Prostate gland (tissue), 2 donors: Measurements from ENCODE around the gene RAB6C. TPM values are rescaled to one million over a fixed set of nuclear protein-coding genes. Genes with fewer than 3 reads are reported as not detected.
"Not testable (repeated sequence)": the region's sequence is repeated elsewhere in the genome, so short reads cannot be mapped to it uniquely, and the experiment has no call there.

ENCODE experiments used
- DNase-seq: peaks from one replicate; pipeline ENCODE4 v3.0.0-alpha.2; 2019; ENCODE audit warnings: low spot score
- H3K27ac ChIP-seq, 2 donors: fragments of 200-600 bp; sonication (generic); 2 replicates each; pipeline ENCODE4 v1.5.1; 2017 to 2019
- H3K27me3 ChIP-seq: fragments of 200-600 bp; sonication (generic); replicated peaks from 2 replicates; pipeline ENCODE4 v1.5.1; 2019; ENCODE audit not compliant: insufficient read depth
- H3K36me3 ChIP-seq, 2 donors: fragments of 200-600 bp; sonication (generic); 1 replicate in 1 of 2; 2 replicates in 1 of 2; pipeline versions ENCODE4 v1.5.1 to v1.8.1; 2017 to 2019
- H3K4me1 ChIP-seq: fragments of 200-600 bp; sonication (generic); replicated peaks from 2 replicates; pipeline ENCODE4 v1.5.1; 2019
- H3K4me3 ChIP-seq, 2 donors: fragments of 200-600 bp; sonication (generic); 2 replicates each; pipeline ENCODE4 v1.5.1; 2017 to 2019
- H3K9me3 ChIP-seq: fragments of 200-600 bp; sonication (generic); 2 replicates; pipeline ENCODE4 v1.5.1; 2017
- CTCF ChIP-seq, 4 experiments: fragments of 200-600 bp in 2 of 4; fragments of 450-650 bp in 2 of 4; sonication (generic) in 2 of 4; IDR thresholded peaks; 1 replicate in 3 of 4; 2 replicates in 1 of 4; pipeline ENCODE4 v1.5.1; 2016 to 2019; ENCODE audit warnings: antibody characterized with exemption in 4 of 4, mild to moderate bottlenecking in 2 of 4, moderate library complexity in 2 of 4
- POLR2A ChIP-seq: fragments of 450-650 bp; IDR thresholded peaks from one replicate; pipeline ENCODE4 v1.6.1; 2016; ENCODE audit warnings: antibody characterized with exemption, mild to moderate bottlenecking
- POLR2AphosphoS5 ChIP-seq: sonication (generic); formaldehyde crosslinking; IDR thresholded peaks from one replicate; pipeline ENCODE4 v1.6.1; 2017; ENCODE audit warnings: antibody characterized with exemption
- WGBS: methylation state at CpG from one replicate; pipeline ENCODE4 v1.1.5; 2018; 5-methylcytosine and 5-hydroxymethylcytosine counted together
- intact Hi-C: fragments of 100-400 bp; cut with DNase I; formaldehyde crosslinking; loops from one replicate; pipeline ENCODE4 v1.14.2; 2022
- total RNA-seq, 2 donors: library from RNA; depleted of rRNA; stranded (reverse); fragments of >200 nt; gene quantifications; one replicate each; pipeline ENCODE4 v1.1.0, GENCODE V29; 2016

Gene RAB6C
- total RNA-seq, 2 donors from 2014 or later: 0.87 to 2.4 TPM

DNA sequence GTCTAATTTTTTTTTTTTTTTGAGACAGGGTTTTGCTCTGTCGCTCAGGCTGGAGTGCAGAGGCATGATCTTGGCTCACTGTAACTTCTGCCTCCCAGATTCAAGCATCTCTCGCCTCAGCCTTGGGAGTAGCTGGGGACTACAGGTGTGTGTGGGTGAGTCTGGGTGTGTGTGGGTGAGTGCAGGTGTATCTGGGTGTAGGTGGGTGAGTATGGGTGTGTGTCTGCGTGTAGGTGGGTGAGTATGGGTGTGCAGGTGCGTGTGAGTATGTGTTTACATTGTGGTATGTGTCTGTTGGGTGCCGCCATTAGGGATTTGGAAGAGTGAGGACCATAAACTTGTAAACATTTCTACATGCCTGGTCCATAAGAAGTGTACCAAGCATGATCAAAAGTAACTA is 1.5 kb upstream of the RAB6C start:
- H3K4me1 ChIP-seq: no peaks in the 10 kb centered on the region
- DNase-seq: no peak
- H3K36me3 ChIP-seq: no peaks in the 10 kb centered on the region
- H3K27ac ChIP-seq: no peak overlapping the region
- no peak for TF ChIP-seq CTCF (IDR thresholded peaks at IDR 0.05)
- no peak for TF ChIP-seq POLR2A
- no peak for TF ChIP-seq POLR2AphosphoS5
- intact Hi-C loops: no loop called here
- no peaks in the 10 kb centered on the region for H3K9me3 ChIP-seq
- 84% methylated on average over 5 of the region's 5 CpGs for WGBS
- no peak overlapping the region for H3K4me3 ChIP-seq
- H3K27me3 ChIP-seq: no peaks in the 10 kb centered on the region

- intact Hi-C loops, H3K9me3 ChIP-seq, H3K4me1 ChIP-seq, H3K36me3 ChIP-seq, H3K27me3 ChIP-seq, DNase-seq: not testable (repeated sequence)
- H3K4me3 ChIP-seq: peak overlapping the region in 1 of 2 donors; percentile 8
- H3K27ac ChIP-seq: peak overlapping the region in 1 of 2 donors; percentile 86
- peak; percentile 35 for TF ChIP-seq POLR2AphosphoS5
- 5% methylated on average over 5 of the region's 13 CpGs for WGBS
Measured at GRCh38 chr2:129980246-129980645, 780 bp downstream of the RAB6C start.

GRCh38 chr2:129981689-129982088 is 2.2 kb downstream of the RAB6C start:
- H3K4me3 ChIP-seq, H3K36me3 ChIP-seq, H3K27ac ChIP-seq, intact Hi-C loops, H3K4me1 ChIP-seq, DNase-seq, H3K27me3 ChIP-seq, H3K9me3 ChIP-seq: not testable (repeated sequence)
- 44% methylated on average over 7 of the region's 7 CpGs for WGBS

GRCh38 chr2:129984426-129984825 is 5.0 kb downstream of the RAB6C start:
- H3K4me3 ChIP-seq: no peak overlapping the region
- H3K27me3 ChIP-seq: no peaks in the 10 kb centered on the region
- intact Hi-C loops: no loop called here
- no peaks in the 10 kb centered on the region for H3K4me1 ChIP-seq
- WGBS: 71% methylated on average over 2 of the region's 2 CpGs
- no peak for TF ChIP-seq POLR2AphosphoS5
- TF ChIP-seq CTCF (IDR thresholded peaks at IDR 0.05): no peak
- TF ChIP-seq POLR2A: no peak
- no peaks in the 10 kb centered on the region for H3K9me3 ChIP-seq
- no peak overlapping the region for H3K27ac ChIP-seq
- no peaks in the 10 kb centered on the region for H3K36me3 ChIP-seq
- no peak for DNase-seq

DNA sequence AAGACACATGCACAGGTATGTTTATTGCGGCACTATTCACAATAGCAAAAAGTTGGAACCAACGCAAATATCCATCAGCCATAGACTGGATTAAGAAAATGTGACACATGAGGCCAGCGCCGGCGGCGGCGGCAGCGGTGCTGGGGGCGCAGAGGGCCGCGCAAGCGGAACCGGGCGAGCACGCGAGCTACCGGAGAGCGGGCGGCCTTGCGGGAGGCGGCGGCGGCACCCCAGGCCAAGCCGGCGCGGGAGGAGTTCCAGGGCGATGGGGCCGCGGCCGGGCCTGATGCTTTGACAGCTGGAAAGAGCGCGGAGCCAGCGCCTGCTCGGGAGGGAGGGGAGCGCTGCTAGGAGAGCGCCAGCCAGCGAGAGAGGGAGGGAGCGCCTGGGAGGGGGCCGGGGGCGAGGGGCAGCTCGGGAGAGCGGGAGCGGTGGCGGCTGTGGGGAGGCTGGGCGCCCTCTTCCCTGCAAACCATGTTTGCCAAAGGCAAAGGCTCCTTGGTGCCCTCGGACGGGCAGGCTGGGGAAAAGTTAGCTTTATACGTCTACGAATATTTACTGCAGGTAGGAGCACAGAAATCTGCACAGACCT is 13.0 kb downstream of the RAB6C start:
- WGBS: 4% methylated on average over 33 of the region's 49 CpGs
- H3K4me3 ChIP-seq: peak overlapping the region in 1 of 2 donors; percentile 18
- H3K27me3 ChIP-seq, DNase-seq, H3K36me3 ChIP-seq, H3K4me1 ChIP-seq, H3K9me3 ChIP-seq, H3K27ac ChIP-seq, intact Hi-C loops: not testable (repeated sequence)

- H3K27ac ChIP-seq, H3K4me1 ChIP-seq, DNase-seq, H3K36me3 ChIP-seq, H3K9me3 ChIP-seq, intact Hi-C loops, H3K4me3 ChIP-seq, H3K27me3 ChIP-seq: not testable (repeated sequence)
- WGBS: 39% methylated on average over 20 of the region's 20 CpGs
Measured at GRCh38 chr2:129993151-129993550, 13.7 kb downstream of the RAB6C start.

- H3K27me3 ChIP-seq, H3K9me3 ChIP-seq, DNase-seq, H3K27ac ChIP-seq, intact Hi-C loops, H3K36me3 ChIP-seq, H3K4me3 ChIP-seq, H3K4me1 ChIP-seq: not testable (repeated sequence)
- WGBS: 68% methylated on average over 2 of the region's 2 CpGs
Measured at GRCh38 chr2:129996657-129997237, 17.3 kb downstream of the RAB6C start.

- H3K27me3 ChIP-seq, H3K27ac ChIP-seq, H3K4me1 ChIP-seq, H3K36me3 ChIP-seq, intact Hi-C loops, H3K9me3 ChIP-seq, DNase-seq, H3K4me3 ChIP-seq: not testable (repeated sequence)
- 71% methylated on average over 6 of the region's 6 CpGs for WGBS
Measured at GRCh38 chr2:129998771-129999170, 19.3 kb downstream of the RAB6C start.

DNA sequence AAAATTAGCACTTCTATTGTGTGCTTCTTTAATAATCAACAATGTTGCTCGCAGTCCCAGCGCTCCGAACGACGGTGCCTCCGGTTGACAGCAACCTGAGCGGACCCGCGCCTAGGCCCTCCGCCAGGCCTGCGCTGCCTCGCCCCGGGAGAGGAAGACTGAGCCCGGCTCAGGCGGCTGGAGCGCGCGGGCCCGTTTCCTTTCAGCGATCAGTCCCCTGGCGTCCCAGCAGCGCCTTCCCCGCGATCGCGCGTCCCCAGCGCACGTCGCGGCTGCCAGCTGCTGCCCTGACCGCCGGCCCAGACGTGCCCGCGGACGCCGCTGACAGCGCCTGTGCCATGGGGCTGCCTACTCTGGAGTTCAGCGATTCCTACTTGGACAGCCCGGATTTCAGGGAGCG is 26.4 kb downstream of the RAB6C start:
- H3K9me3 ChIP-seq, H3K36me3 ChIP-seq, H3K4me3 ChIP-seq, H3K4me1 ChIP-seq, intact Hi-C loops, H3K27me3 ChIP-seq, H3K27ac ChIP-seq: not testable (repeated sequence)
- DNase-seq: peak; percentile 6
- 3% methylated on average over 31 of the region's 42 CpGs for WGBS

- intact Hi-C loops, H3K9me3 ChIP-seq, H3K27me3 ChIP-seq, H3K4me3 ChIP-seq, H3K27ac ChIP-seq, H3K4me1 ChIP-seq, DNase-seq, H3K36me3 ChIP-seq: not testable (repeated sequence)
- WGBS: 40% methylated on average over 5 of the region's 5 CpGs
Measured at GRCh38 chr2:130016701-130017100, 37.2 kb downstream of the RAB6C start.
